Measurements from ENCODE around the gene TRMT61A. TPM values are rescaled to one million over a fixed set of nuclear protein-coding genes. Genes with fewer than 3 reads are reported as not detected.
A peak's percentile ranks its signal among the peaks of the same experiment; 100 is the strongest.

The TRMT61A gene
- total RNA-seq, 2 donors from 2014 or later, result 13.2 to 29.7 TPM

DNA sequence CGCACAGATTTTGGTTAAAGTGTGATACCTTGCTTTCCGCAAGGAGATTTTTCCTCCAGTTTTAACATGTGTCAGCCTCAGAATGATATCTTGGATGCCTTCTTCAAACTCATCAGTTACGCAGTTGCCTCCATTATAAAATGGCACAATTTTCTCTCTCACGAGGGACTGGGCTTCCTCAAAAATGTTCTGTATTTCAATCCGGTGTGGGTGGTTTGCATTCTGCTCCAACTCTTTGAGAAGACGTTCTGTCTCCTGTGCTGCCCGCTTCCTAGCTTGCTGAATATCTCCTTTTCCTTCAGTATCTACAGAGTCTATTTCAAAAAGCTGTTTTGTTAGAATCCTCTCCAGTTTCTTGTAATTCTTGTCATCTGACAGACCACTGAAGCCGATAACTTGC, 31.7 kb downstream of the TRMT61A start:
- H3K9me3 Mint-ChIP-seq, result no peaks in the 10 kb centered on the region
- H3K4me3 Mint-ChIP-seq, result peak overlapping the region; percentile 99
- DNase-seq (ENCODE audit: low spot score) (no peak), ATAC-seq (no peak)
- peaks cover 22% of the 10 kb centered on the region for H3K36me3 Mint-ChIP-seq
- H3K27ac Mint-ChIP-seq, result peak overlapping the region; percentile 42 to 92
- H3K27me3 Mint-ChIP-seq, result no peaks in the 10 kb centered on the region
- H3K4me1 Mint-ChIP-seq (ENCODE audit: low read depth in 2 of 2), result peaks cover 39 to 41% of the 10 kb centered on the region in 2 donors

DNA sequence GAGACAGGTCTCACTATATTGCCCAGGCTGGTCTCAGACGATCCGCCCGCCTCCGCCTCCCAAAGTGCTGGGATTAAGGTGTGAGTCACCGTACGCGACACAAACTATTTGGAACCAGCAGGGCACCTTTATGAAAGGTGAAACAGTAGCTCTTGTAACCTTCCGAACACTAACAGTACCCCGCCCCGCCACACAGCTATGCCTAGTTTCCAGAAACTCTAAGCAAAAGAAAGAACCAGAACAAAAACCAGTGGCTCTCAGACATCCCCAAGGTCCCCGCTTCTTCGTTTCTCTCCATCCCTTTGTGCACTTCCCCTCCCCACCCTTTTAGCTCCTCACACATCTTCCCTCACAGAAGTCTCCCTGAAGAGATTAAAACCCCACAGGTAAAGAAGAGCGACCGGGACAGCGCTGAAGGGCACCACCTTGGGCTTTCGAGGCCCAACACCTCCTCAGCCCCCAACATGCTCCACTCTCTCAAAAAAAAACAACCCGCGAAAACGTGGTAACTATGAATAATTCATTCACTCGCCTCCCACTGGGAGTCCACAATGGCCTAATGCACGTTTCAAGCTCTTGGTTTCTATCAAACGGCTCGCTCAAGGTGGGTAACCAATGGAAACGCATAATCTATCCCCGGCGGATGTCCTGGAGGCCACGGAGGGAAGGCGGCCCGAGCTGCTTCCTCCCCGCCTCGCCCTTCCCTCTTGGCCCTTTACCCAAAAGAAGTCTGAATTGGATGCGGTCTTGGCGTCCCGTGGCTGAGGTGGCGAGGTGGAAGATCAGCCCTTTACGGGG, 32.6 kb downstream of the TRMT61A start:
- H3K27me3 Mint-ChIP-seq, result no peaks in the 10 kb centered on the region
- peak; percentile 50 to 59 for ATAC-seq
- peaks cover 41% of the 10 kb centered on the region in 2 donors for H3K4me1 Mint-ChIP-seq (ENCODE audit: low read depth in 2 of 2)
- H3K4me3 Mint-ChIP-seq, result peak overlapping the region; percentile 99
- peaks cover 22% of the 10 kb centered on the region for H3K36me3 Mint-ChIP-seq
- DNase-seq (ENCODE audit: low spot score), result no peak
- peak overlapping the region; percentile 92 to 96 for H3K27ac Mint-ChIP-seq
- H3K9me3 Mint-ChIP-seq, result no peaks in the 10 kb centered on the region

DNA sequence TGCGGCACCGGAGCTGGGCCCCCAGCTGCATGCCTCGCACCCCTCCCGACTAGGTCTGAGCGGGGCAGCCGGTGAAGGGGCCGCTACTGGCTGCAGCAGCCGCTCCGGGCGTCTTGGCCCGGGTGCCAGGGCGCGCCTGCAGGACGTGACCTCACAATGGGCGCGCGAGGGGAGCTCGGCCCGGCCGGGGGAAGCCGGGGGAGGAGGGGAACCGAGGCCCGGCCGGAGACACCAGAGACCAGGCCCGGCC, 33.1 kb downstream of the TRMT61A start:
- no peaks in the 10 kb centered on the region for H3K9me3 Mint-ChIP-seq
- no peaks in the 10 kb centered on the region for H3K27me3 Mint-ChIP-seq
- ATAC-seq (peak in 1 of 2 donors; percentile 79), DNase-seq (ENCODE audit: low spot score) (no peak)
- peaks cover 39 to 41% of the 10 kb centered on the region in 2 donors for H3K4me1 Mint-ChIP-seq (ENCODE audit: low read depth in 2 of 2)
- H3K36me3 Mint-ChIP-seq, result peaks cover 22% of the 10 kb centered on the region
- peak overlapping the region; percentile 99 for H3K4me3 Mint-ChIP-seq
- peak overlapping the region; percentile 92 to 96 for H3K27ac Mint-ChIP-seq

DNA sequence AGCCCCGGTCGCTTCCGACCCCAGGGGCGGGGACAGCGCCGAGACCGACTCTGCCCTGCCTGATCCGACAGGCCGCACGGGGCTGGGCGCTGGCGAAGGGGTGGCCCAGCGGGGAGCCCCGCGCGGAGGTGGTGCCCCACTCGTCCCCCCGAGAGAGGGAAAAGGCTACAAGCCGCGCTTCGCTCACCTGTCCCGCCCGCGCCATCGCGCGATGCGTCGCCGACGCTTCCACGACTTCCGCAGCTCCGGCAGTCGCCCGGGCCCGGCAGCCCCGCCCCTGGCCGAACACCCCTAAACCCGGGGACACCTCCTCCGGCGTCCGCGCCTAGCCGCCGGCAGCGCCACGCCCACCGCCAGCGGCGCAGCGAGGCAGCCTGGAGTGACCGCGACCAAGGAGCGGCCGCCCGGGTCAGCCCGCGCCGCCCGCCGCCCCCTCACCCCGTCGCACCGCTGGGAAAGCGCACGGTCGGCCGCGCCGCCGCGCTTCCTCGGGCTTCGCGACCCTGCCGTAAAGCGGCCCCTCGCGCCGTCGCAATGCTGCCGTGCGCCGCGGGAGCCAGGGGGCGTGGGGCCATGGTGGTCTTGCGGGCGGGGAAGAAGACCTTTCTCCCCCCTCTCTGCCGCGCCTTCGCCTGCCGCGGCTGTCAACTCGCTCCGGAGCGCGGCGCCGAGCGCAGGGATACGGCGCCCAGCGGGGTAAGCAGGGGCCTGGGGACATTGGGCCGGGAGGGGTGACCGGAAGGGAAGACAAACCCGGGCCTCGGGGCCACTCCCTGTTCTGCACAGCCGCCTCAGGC, 33.6 kb downstream of the TRMT61A start, which contains the start of the genes BAG5 and COA8:
TSS of gene BAG5 (minus strand) at position 229 of the 797 bp plus-strand sequence. CDS start 1,493 bp downstream, outside the sequence.
TSS of gene COA8 (plus strand) at position 532 of the 797 bp plus-strand sequence. CDS start at position 574, 42 bp downstream.
- H3K4me1 Mint-ChIP-seq (ENCODE audit: low read depth in 2 of 2), result peaks cover 36 to 41% of the 10 kb centered on the region in 2 donors
- H3K27ac Mint-ChIP-seq, result peak within 1 kb of the TSS; percentile 92 to 96
- peak within 1 kb of the TSS; percentile 99 for H3K4me3 Mint-ChIP-seq
- H3K27me3 Mint-ChIP-seq, result no peaks in the 10 kb centered on the region
- no peaks in the 10 kb centered on the region for H3K9me3 Mint-ChIP-seq
- peak; percentile 87 to 92 for ATAC-seq
- peak; percentile 93 for DNase-seq (ENCODE audit: low spot score)
- peaks cover 22% of the 10 kb centered on the region for H3K36me3 Mint-ChIP-seq

DNA sequence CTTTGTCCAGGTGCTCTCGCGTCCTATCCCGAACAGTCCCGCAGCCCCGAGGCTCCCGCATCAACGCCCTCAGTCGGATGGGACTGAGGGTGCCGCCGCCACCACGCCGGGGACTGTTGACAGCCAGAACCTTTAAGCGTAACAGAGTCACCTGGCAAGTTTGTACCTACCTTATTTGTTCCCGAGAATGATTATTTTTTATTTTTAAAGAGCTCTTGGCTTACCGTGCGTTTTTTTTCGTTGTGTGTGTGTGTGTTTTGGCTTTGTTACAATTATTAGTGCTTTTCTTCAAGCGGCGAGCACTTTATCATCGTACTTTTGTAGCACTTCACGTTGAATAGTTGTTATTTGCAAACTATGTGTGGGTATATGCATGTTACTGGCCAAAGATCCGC, 34.2 kb downstream of the TRMT61A start:
- H3K27me3 Mint-ChIP-seq, result no peaks in the 10 kb centered on the region
- H3K36me3 Mint-ChIP-seq, result peaks cover 22% of the 10 kb centered on the region
- peaks cover 39 to 41% of the 10 kb centered on the region in 2 donors for H3K4me1 Mint-ChIP-seq (ENCODE audit: low read depth in 2 of 2)
- DNase-seq (ENCODE audit: low spot score) (no peak), ATAC-seq (no peak)
- H3K4me3 Mint-ChIP-seq, result peak overlapping the region; percentile 95
- H3K27ac Mint-ChIP-seq, result peak overlapping the region; percentile 80 to 95
- no peaks in the 10 kb centered on the region for H3K9me3 Mint-ChIP-seq

DNA sequence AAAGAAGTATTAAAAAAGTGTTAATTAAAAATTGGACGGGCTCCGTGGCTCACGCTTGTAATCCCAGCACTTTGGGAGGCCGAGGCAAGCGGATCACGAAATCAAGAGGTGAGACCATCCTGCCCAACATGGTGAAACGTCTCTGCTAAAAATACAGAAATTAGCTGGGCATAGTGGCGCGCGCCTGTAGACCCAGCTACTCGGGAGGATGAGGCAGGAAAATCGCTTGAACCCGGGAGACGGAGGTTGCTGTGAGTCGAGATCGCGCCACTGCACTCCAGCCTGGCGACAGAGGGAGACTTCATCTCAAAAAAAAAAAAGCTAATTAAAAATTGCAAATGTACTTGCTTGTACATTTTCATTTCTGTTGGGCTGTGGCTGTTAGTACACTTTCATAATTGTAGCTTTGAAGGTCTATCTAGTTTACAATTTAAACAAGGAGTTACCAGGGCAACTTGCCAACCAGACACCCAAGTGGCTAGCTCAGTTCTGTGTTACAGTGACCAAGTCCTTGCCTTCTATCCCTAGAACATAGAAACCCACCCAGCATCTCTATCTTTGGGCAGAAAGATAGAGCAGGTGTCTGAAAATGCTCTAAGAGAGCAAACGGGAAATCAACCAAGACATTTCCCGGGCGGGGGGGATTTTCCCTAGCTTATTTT, 35.0 kb downstream of the TRMT61A start:
- Mint-ChIP-seq H3K27ac (peak overlapping the region; percentile 80 to 95), H3K9me3 (no peaks in the 10 kb centered on the region), H3K4me3 (peak overlapping the region; percentile 95), H3K27me3 (no peaks in the 10 kb centered on the region), H3K36me3 (peaks cover 22% of the 10 kb centered on the region), H3K4me1 (ENCODE audit: low read depth in 2 of 2) (peaks cover 36 to 39% of the 10 kb centered on the region in 2 donors)
- ATAC-seq, result no peak
- no peak for DNase-seq (ENCODE audit: low spot score)

DNA sequence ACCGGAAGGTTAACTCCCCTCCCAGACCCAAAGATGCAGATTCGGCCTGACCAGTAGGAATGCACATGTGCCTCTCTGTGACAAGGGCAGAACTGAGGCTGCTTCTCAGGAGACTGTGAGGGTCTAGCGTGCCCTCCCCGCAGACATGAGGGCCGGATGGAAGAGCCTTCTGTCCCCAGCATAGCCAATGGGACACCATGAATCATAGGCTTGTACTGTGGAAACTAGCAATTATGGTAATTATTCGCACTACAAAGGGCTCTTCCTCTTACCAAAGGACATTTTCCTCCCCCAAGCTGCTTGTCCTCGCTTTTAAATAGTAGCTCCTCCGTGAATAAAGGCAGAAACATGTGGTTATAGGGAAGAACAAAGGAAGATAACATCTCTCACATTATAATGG, 40.0 kb downstream of the TRMT61A start:
- H3K4me1 Mint-ChIP-seq (ENCODE audit: low read depth in 2 of 2), result peaks cover 5 to 7% of the 10 kb centered on the region in 2 donors
- no peak for ATAC-seq
- H3K27me3 Mint-ChIP-seq, result no peaks in the 10 kb centered on the region
- no peak for DNase-seq (ENCODE audit: low spot score)
- no peaks in the 10 kb centered on the region for H3K9me3 Mint-ChIP-seq
- H3K27ac Mint-ChIP-seq, result no peak overlapping the region
- no peak overlapping the region for H3K4me3 Mint-ChIP-seq
- H3K36me3 Mint-ChIP-seq, result no peaks in the 10 kb centered on the region

DNA sequence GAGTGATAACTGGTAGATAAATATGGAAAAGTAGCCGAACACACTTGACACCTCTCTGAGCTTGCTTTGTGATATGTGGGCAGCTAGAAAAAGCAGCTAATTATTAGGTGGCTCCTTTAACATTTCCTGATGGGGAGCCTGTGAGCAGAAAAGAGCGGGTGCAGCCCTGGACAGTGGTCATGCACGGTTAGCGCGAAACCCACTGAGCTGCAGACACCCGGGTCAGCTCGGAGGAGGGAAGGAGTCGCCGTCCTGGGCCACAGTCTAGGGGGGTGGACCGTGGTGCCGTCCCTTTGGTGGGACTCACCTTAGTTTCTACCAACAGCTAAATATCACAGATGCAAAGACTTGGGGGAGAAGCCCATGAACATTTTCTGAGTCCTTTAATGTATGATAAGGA, 40.4 kb downstream of the TRMT61A start:
- no peaks in the 10 kb centered on the region for H3K9me3 Mint-ChIP-seq
- peaks cover 3% of the 10 kb centered on the region for H3K36me3 Mint-ChIP-seq
- no peak for DNase-seq (ENCODE audit: low spot score)
- no peaks in the 10 kb centered on the region for H3K27me3 Mint-ChIP-seq
- H3K4me1 Mint-ChIP-seq (ENCODE audit: low read depth in 2 of 2), result peaks cover 5 to 7% of the 10 kb centered on the region in 2 donors
- ATAC-seq, result no peak
- H3K27ac Mint-ChIP-seq, result no peak overlapping the region
- H3K4me3 Mint-ChIP-seq, result no peak overlapping the region

DNA sequence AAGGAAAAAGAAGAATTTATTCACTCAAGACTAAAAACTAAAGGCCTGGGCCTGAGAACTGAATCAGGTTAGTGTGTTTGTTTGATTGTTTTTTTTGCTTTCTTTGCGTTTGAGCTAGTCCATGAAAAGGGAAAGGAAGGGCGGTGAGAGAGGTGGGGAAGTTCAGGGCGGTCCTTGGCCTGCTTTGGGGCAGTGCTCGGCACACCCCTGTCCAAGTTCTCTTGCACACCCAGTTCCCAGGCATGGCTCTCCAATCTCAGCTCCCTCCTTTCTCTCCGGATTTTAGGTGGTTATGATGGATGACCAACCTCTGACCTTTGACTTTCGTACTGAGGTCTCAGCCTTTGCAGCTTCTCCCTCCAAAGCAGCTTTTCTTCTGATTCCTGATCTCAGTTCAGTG, 45.1 kb downstream of the TRMT61A start:
- H3K36me3 Mint-ChIP-seq, result peaks cover 13% of the 10 kb centered on the region

DNA sequence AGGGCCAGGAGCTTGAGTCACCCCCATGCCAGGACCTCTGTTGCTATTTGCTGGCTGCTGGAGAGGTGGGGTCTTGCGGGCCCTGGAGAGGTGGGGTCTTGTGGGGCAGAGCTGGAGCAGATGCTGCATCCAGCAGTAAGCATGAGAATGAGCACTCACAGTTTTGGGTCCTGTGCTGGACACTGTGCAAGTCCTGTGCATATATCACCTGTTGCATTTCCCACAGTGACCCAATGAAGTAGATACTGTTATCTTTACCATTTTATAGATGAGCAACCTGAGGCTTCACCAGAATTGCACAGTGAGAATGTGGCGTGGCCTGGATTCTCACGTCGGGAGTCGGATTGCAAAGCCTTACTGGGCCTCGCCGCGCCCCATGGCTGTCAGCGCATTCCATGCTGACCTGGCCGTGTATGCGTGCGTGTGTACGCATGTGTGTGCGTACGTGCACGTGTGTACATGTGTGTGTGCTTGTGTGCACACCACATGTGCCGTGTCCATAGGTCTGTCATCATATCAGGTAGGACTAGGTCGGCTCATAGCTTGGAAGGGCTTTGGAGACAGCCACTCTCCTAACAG, 45.8 kb downstream of the TRMT61A start:
- DNase-seq (ENCODE audit: low spot score) (no peak), ATAC-seq (no peak)
- Mint-ChIP-seq H3K36me3 (peaks cover 13% of the 10 kb centered on the region), H3K4me3 (no peak overlapping the region), H3K27me3 (no peaks in the 10 kb centered on the region), H3K4me1 (ENCODE audit: low read depth in 2 of 2) (peaks cover 0 to 5% of the 10 kb centered on the region in 2 donors), H3K27ac (peak overlapping the region in 1 of 2 donors; percentile 8), H3K9me3 (no peaks in the 10 kb centered on the region)

More for the DNA sequence above, 45.1 kb downstream of the TRMT61A start:
- Mint-ChIP-seq H3K27me3 (no peaks in the 10 kb centered on the region), H3K27ac (no peak overlapping the region), H3K9me3 (no peaks in the 10 kb centered on the region), H3K4me3 (no peak overlapping the region), H3K4me1 (ENCODE audit: low read depth in 2 of 2) (peaks cover 0 to 5% of the 10 kb centered on the region in 2 donors)
- DNase-seq (ENCODE audit: low spot score) (no peak), ATAC-seq (no peak)

DNA sequence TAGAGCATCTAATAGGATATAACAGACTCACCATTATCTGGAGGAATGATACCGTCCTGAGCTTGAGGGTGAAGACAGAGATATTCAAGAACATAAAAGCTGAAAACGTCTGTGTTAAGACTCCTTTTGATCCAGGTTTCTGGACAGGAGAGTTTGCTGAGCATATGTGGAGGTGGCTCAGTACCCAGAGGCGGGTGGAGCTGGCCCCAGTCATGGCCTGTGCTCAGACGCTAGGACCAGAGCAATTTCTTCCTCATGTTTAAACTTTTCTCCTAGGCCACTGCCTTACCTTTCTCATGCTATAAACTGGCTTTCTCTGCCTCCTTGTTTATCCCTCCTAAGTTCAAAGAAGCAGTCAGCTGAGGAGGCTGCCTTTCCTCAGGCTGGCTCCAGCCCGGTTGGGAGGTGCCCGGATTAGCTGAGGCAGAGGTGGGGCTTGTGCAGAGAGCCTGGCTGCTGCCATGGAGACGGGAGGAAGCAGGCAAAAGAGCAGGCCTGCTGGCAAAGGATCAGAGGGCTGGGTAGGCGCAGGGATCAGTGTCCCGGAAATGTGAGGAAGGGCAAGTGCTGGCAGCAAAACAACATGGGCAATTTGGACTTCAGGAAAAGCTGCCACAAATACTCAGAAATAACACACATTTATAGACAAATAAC, 47.5 kb downstream of the TRMT61A start:
- Mint-ChIP-seq H3K4me1 (ENCODE audit: low read depth in 2 of 2) (peaks cover 0 to 5% of the 10 kb centered on the region in 2 donors), H3K27ac (no peak overlapping the region), H3K36me3 (peaks cover 13% of the 10 kb centered on the region), H3K9me3 (no peaks in the 10 kb centered on the region), H3K4me3 (no peak overlapping the region), H3K27me3 (no peaks in the 10 kb centered on the region)
- no peak for DNase-seq (ENCODE audit: low spot score)
- ATAC-seq, result no peak

DNA sequence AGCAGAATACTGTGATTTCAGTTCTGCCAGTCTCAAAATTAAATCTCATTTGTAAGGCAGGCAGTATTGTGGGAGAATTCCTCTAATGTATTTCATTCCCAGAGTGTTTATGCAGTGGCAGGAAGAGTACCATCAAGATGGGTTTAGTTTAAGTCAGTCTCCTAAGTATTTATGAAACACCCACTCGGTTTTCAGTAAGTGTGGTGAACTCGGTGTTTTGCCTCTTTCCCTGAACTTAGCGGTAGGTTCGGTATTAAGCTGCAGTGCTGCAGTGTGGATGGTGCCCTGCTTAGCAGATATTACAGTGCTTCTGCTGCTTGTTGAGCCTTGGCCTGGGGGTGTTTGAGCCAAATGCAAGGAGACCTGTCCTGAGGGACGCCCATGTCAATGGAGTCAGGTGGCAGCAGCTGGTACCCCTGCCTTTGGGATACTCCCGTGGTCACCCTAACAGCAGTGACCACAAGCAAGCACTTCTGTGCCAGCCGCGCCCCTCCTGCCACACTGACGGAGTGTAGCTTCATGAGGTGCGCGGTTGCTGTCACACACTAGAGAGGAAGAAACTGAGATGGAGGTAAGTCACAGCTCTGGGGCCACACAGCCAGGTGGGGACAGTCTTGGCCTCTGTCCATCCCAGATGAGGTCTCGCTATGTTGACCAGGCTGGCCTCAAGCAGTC, 49.5 kb downstream of the TRMT61A start:
- H3K27me3 Mint-ChIP-seq, result no peaks in the 10 kb centered on the region
- no peaks in the 10 kb centered on the region for H3K9me3 Mint-ChIP-seq
- H3K36me3 Mint-ChIP-seq, result peaks cover 13% of the 10 kb centered on the region
- DNase-seq (ENCODE audit: low spot score) (no peak), ATAC-seq (no peak)
- H3K27ac Mint-ChIP-seq, result no peak overlapping the region
- peaks cover 0 to 5% of the 10 kb centered on the region in 2 donors for H3K4me1 Mint-ChIP-seq (ENCODE audit: low read depth in 2 of 2)
- H3K4me3 Mint-ChIP-seq, result no peak overlapping the region
